Kidney (tissue), 14 donors: ENCODE results near the gene NHSL1. TPM values are rescaled to one million over a fixed set of nuclear protein-coding genes. Genes with fewer than 3 reads are reported as not detected.

Experiments
- DNase-seq, 5 donors: peaks; one replicate each; pipeline ENCODE4 v3.0.0-alpha.2; 2013 to 2020
- FAIRE-seq: peaks from 2 replicates; lab custom pipeline; 2012; peaks lifted over from hg19 to GRCh38; lab: Jason Lieb, UNC
- H3K27ac ChIP-seq, 2 donors: one replicate each; pipeline ENCODE4 v1.7.0; 2013; ENCODE audit warnings: low read depth in 2 of 2, low read length in 2 of 2, inconsistent platforms in 1 of 2
- H3K27me3 ChIP-seq: one replicate; pipeline ENCODE4 v1.7.1; 2013; ENCODE audit warnings: low read length, inconsistent platforms; ENCODE audit not compliant: control insufficient read depth, insufficient read depth
- H3K36me3 ChIP-seq, 3 donors: one replicate each; pipeline versions ENCODE4 v1.7.0 to v1.7.1; 2013; ENCODE audit warnings: low read length in 3 of 3, control low read depth in 1 of 3, inconsistent platforms in 1 of 3; ENCODE audit not compliant: insufficient read depth in 3 of 3, control insufficient read depth in 2 of 3
- H3K4me1 ChIP-seq, 3 donors: one replicate each; pipeline versions ENCODE4 v1.7.0 to v1.7.1; 2013; ENCODE audit warnings: low read length in 3 of 3, inconsistent platforms in 1 of 3, low read depth in 1 of 3; ENCODE audit not compliant: control insufficient read depth in 2 of 3, insufficient read depth in 2 of 3
- H3K4me3 ChIP-seq, 3 donors: one replicate each; pipeline versions ENCODE4 v1.7.0 to v1.8.1; 2013; ENCODE audit warnings: low read length in 3 of 3, control low read depth in 1 of 3, inconsistent platforms in 1 of 3
- H3K9ac ChIP-seq, 3 donors: one replicate each; pipeline versions ENCODE4 v1.7.0 to v1.7.1; 2013; ENCODE audit warnings: low read length in 3 of 3, control low read depth in 1 of 3, inconsistent platforms in 1 of 3
- H3K9me3 ChIP-seq, 3 donors: one replicate each; pipeline versions ENCODE4 v1.7.0 to v1.7.1; 2013; ENCODE audit warnings: low read length in 3 of 3, control low read depth in 1 of 3, inconsistent platforms in 1 of 3; ENCODE audit not compliant: control insufficient read depth in 2 of 3, insufficient read depth in 1 of 3
- CTCF ChIP-seq: IDR thresholded peaks from 3 replicates; pipeline ENCODE4 v1.5.1; 2012; ENCODE audit warnings: mild to moderate bottlenecking, moderate library complexity, borderline replicate concordance; ENCODE audit not compliant: insufficient read depth; ENCODE audit errors: extremely low read depth
- intact Hi-C: fragments of 100-400 bp; cut with DNase I; formaldehyde crosslinking; loops from one replicate; pipeline ENCODE4 v1.11.1; 2022
- polyA plus RNA-seq: library from polyadenylated mRNA; stranded (reverse); fragments of 350-450 nt; fragmentation: Illumina TruSeq; extraction: RNeasy Lipid Tissue Mini Kit (QIAGEN cat#74804); gene quantifications from one replicate; pipeline ENCODE4 v1.2.3, GENCODE V29; 2014; ENCODE audit warnings: low read depth, low replicate concordance; ENCODE audit not compliant: insufficient read depth
- total RNA-seq: library from RNA; stranded (reverse); fragmentation: NEBNext Ultra II Directional; extraction: Animal tissue kit (Norgen Biotek cat#: 25700); gene quantifications from one replicate; pipeline ENCODE4 v1.2.1, GENCODE V29; 2021
- donor health status: control.
- donor health status: control.
- donor health status: control.
- donor health status: control.
- donor health status: control.
- donor health status: DM: yes; HTN: yes; CAD: no.
- donor health status: Normal renal cell carcinoma (clear cell type).

The NHSL1 gene
- total and polyA plus RNA-seq, 2 donors from 2014 or later = 4.4 to 31.4 TPM

DNA sequence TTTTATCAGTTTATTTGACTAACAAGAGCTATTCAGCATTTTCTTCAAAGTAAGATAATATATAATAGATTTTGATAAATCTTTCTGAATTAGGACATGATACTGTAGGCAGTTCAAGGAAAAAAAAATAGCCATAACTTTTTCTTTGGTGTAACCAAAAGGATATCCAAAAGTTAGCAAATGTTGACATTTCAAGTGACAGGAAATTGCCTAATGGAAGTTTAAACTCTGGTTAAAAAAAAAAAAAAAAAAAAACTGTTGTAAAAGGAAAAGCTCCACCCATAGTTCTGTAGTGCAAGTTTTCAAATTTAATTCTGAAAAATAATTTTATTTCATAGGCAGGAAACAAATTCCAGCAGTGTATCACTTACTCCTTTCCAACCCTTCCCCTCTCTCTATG is 76.4 kb downstream of the NHSL1 start:
- intact Hi-C loops = no loop called here
- H3K9me3 ChIP-seq = peaks cover 0 to 4% (median 0%) of the 10 kb centered on the region in 3 donors
- H3K9ac ChIP-seq = no peak overlapping the region
- H3K27me3 ChIP-seq = no peaks in the 10 kb centered on the region
- no peak overlapping the region for H3K4me3 ChIP-seq
- DNase-seq (no peak), FAIRE-seq (peak; percentile 55)
- H3K36me3 ChIP-seq = peaks cover 0 to 7% (median 5%) of the 10 kb centered on the region in 3 donors
- peaks cover 0 to 3% (median 0%) of the 10 kb centered on the region in 3 donors for H3K4me1 ChIP-seq
- H3K27ac ChIP-seq = no peak overlapping the region
- TF ChIP-seq CTCF = no peak

GRCh38 chr6:138421608-138422007 is 77.7 kb downstream of the NHSL1 start:
- intact Hi-C loops = no loop called here
- no peak for FAIRE-seq

DNA sequence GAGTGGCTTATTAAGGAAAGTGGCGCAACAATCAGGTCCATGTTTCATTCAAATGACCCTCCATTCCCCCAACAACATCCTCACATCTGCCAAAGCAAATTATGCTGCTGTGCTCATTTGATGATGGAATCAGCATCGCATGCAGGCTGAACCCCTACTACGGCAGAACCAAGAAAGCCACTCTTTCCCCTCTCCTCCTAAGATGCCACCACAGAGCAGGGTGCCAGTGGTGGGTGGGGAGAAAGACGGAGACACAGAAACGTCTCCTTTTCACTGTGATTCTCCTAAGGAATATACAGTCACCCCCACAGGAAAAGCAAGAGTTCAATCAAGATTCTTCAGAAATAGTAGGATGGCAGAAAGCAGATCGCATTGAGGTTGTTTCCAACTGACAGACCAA is 78.2 kb downstream of the NHSL1 start:
- TF ChIP-seq CTCF = no peak
- H3K36me3 ChIP-seq = peaks cover 0 to 4% (median 0%) of the 10 kb centered on the region in 3 donors
- peaks cover 0 to 4% (median 0%) of the 10 kb centered on the region in 3 donors for H3K9me3 ChIP-seq
- intact Hi-C loops = no loop called here
- H3K9ac ChIP-seq = no peak overlapping the region
- no peak for DNase-seq
- no peak for FAIRE-seq
- H3K27ac ChIP-seq = no peak overlapping the region
- no peak overlapping the region for H3K4me3 ChIP-seq
- H3K4me1 ChIP-seq = peaks cover 0 to 3% (median 0%) of the 10 kb centered on the region in 3 donors
- no peaks in the 10 kb centered on the region for H3K27me3 ChIP-seq

More at GRCh38 chr6:138421608-138422007, 77.7 kb downstream of the NHSL1 start:
- no peaks in the 10 kb centered on the region for H3K27me3 ChIP-seq
- H3K4me1 ChIP-seq = peaks cover 0 to 3% (median 0%) of the 10 kb centered on the region in 3 donors
- no peak for DNase-seq
- no peak overlapping the region for H3K4me3 ChIP-seq
- H3K36me3 ChIP-seq = peaks cover 0 to 4% (median 3%) of the 10 kb centered on the region in 3 donors
- no peak overlapping the region for H3K9ac ChIP-seq
- H3K9me3 ChIP-seq = peaks cover 0 to 4% (median 0%) of the 10 kb centered on the region in 3 donors
- no peak for TF ChIP-seq CTCF
- H3K27ac ChIP-seq = no peak overlapping the region

- DNase-seq (no peak), FAIRE-seq (no peak)
- Histone ChIP-seq H3K27me3 (no peaks in the 10 kb centered on the region), H3K9me3 (peaks cover 0 to 4% (median 0%) of the 10 kb centered on the region in 3 donors), H3K4me1 (peaks cover 0 to 3% (median 0%) of the 10 kb centered on the region in 3 donors), H3K36me3 (peaks cover 0 to 4% (median 0%) of the 10 kb centered on the region in 3 donors), H3K27ac (no peak overlapping the region), H3K4me3 (no peak overlapping the region), H3K9ac (no peak overlapping the region)
- TF ChIP-seq CTCF = no peak
- intact Hi-C loops = no loop called here
These were observed 78.9 kb downstream of the NHSL1 start for GRCh38 chr6:138420356-138420755.
